Activated CD8-positive, alpha-beta memory T cell treated with anti-CD3 and anti-CD28 coated beads for 1 hour (primary cell): ENCODE results near the gene MAB21L3.
"Not testable (repeated sequence)": the region's sequence is repeated elsewhere in the genome, so short reads cannot be mapped to it uniquely, and the experiment has no call there.

Experiments
- DNase-seq, 2 donors: peaks; one replicate each; pipeline ENCODE4 v3.0.0-alpha.2; 2020; ENCODE audit warnings: low read depth in 1 of 2; ENCODE audit errors: extremely low read depth in 1 of 2

MAB21L3 gene

DNA sequence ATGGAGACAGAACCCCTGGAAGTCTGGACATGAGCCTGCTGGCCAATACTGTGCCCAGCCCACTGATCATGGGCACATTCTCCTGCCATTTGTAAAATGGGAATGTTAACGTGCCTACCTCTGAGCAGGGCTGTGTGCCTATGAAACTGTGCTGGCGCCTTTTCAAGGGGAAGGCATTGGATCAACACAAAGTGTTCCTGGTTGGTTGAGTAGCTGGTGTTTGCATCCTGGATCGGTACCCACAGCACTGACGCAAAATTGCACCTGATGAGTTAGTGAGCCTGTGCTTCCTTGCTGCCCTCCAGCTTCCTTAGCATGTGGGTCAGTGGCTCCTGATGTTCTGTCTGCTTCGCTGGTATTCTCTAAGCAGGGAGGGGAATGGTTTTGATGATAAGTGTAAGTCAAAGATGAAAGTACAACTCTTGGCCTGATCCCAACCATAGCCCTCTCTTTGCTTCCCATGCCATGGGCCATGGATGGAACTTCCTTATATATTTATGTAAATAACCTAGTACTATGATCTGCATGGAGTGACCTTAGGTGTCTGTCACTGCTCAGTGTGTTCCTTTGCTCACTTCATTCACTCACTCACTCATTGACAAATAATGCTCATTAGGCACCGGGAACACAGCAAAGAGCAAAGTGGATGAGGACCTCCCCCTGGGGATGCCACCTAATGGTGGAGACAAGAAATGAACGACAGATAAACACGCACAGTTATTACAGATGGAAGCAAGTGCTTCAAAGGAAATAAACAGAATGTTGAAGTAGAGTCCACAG, 22.7 kb downstream of the MAB21L3 start:
- no peak for DNase-seq

GRCh38 chr1:116134476-116134773, 23.2 kb downstream of the MAB21L3 start:
- no peak for DNase-seq

DNA sequence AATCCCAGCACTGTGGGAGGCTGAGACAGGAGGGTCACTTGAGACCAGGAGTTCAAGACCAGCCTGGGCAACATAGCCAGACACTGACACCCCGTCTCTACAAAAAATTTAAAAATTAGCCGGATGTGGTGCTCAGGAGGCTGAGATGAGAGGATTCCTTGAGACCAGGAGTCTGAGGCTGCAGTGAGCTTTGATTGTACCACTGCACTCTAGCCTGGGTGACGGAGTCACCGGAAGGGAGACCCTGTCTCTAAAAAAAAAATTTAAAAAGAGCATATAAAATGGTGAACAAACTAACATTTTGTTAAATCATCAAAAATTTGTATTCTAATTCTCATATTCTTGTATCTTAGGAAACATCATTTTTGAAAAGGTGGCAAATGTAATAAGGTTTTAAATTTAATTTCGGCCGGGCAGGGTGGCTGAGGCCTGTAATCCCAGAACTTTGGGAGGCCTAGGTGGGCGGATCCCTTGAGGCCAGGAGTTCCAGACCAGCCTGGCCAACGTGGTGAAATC, 27.1 kb downstream of the MAB21L3 start:
- no peak for DNase-seq

DNA sequence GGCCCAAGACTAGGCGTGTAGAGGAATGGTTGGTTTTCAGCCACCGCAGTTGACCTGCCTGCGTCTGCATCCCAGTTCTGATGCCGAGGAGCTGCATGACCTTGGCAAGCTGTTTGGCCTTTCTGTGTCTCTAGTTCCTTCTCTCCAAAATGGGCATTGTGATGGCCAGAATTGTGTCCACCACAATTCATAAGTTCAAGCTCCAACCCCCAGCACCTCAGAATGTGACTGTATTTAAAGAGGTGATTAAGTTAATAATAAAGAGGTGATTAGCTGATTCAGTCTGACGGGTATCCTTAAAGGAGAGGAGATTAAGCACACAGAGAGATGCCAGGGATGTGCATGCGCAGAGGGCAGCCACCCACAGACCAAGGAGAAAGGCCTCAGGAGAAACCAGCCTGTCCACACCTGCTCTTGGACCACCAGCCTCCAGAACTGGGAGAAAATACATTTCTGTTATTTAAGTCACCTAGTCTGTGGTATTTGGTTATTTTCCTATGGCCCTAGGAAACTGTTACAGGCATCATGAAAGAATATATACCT, 28.5 kb downstream of the MAB21L3 start:
- DNase-seq: no peak

GRCh38 chr1:116144151-116144550, 33.0 kb downstream of the MAB21L3 start:
- DNase-seq: no peak

GRCh38 chr1:116146447-116147113, 35.4 kb downstream of the MAB21L3 start:
- not testable (repeated sequence) for DNase-seq

DNA sequence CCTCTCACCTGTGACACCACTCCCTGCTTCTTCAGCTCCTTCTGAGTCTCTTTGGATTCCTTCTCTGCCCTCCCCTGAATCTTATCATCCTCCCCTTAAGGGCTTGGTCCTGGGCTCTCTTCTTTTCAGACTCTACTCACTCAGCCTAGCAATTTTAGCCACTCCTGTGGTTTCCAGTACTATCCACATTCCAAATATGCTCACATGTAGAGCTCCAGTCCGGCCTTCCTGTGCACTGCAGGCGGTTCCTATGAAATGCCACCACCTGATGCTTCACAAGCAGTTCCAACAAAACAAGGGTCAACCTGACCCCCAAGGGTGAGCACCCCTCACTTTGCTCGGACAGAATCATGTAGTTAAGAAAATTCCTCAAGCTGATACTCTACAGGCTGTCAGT, 35.9 kb downstream of the MAB21L3 start:
- no peak for DNase-seq

GRCh38 chr1:116147972-116148371, 36.8 kb downstream of the MAB21L3 start:
- no peak for DNase-seq

- no peak for DNase-seq
Measured at GRCh38 chr1:116148967-116149366, 37.8 kb downstream of the MAB21L3 start.

DNA sequence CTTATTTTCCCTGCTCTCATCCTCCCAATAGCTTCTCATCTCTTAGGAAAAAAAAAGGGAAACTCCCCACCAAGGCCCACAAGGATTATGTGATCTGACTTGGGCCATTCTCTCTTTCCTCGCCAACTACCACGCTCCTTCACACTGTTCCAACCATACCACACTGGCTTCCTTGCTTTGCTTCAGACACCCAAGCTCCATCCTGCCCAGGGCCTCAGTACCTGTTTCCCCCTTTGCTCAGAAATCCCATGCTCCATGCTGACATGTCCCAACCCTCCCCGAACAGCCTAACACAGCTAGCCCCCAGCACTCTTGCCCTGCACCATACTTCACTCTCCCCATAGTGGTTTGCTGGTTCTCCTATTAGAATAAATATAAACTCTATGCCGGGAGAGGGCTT, 39.2 kb downstream of the MAB21L3 start:
- no peak for DNase-seq

DNA sequence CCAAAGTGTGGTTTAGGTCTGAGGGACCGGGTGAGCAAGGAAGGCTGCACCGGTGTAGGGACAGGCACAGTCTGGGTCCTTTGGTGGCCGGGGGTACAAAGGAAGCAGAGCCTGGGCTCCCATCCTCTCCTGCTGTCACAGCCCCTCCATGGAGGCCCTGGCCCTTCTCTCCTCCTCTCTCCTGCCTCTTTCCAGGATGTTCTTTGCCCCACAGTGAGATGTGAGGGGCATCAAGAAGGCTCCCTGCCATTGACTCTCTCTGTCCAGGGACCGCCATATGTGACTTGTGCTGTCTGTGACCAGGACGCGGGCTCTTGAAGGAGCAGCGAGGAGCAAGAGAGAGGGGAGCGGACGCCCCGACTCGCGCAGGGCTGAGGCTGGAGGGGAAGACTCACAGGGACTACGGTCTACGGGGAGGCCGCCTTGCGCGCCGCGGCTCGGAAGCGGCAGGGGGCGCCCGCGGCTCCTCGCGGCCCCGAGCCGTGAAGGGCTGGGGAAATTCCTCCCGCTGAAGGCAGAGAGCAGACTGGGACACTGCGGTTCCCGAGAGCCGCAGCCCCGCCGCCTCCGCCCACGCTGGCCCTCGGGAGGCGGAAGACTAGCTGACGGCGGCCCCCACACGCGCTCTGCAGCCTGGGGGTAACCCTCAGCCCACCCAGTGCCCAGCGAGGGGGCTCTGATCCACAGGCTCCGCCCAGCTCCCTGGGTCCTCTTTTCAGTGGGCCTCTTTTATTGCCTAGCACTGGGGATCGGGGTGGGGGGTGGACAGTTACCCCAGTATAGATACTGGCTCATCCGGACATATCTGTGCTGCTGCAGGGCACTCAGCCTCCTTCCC, 40.8 kb downstream of the MAB21L3 start:
- peak; percentile 32 to 67 for DNase-seq

DNA sequence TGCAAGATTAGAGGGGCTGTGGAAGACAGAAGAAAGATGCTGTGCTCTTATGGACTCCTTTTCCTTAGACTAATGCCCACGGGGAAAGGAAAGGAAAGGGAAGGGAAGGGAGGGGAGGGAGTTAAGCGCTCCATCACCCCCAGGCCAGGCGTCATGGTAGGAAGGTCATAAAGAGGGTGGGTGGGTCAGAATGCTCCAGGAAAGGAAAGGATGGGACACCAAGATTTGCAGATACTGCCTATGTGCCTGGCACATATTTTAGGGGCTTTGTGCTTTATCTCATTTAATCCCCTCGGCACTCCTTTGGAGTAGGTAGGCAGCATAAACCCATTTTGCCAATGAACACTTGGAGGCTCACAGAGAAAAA, 41.4 kb downstream of the MAB21L3 start:
- no peak for DNase-seq

GRCh38 chr1:116152950-116153691, 41.9 kb downstream of the MAB21L3 start:
- no peak for DNase-seq

DNA sequence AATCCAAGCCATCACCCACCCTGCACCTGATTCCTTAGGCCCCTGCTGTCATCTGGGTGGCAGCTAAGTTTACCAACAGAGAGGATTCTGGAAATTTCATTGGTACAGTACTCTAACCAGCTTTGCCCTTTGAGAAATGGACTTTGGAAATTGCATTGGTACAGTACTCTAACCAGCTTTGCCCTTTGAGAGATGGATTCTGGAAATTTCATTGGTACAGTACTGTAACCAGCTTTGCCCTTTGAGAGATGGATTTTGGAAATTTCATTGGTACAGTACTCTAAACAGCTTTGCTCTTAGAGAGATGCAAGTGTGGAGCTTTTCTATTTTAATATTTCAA, 42.5 kb downstream of the MAB21L3 start:
- no peak for DNase-seq

DNA sequence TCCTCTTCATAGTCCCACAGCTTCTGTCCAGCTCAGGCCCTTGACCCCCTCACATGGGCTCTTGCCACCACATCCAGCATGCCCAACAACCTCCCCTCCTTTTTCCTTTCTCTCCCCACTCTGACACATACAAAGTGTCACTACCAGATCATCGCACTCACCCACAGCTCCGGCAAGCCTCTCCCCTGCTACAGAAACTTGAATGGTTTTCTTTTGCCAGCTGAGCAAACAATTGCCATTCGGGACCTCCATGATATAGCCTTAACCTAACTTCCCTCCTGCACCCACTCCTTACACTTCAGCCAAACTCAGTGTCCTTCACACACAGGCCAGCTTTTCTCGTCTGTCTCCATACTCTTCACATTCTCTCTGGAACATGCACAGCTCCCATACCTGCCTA, 43.3 kb downstream of the MAB21L3 start:
- no peak for DNase-seq

GRCh38 chr1:116157096-116157495, 45.9 kb downstream of the MAB21L3 start:
- no peak for DNase-seq

DNA sequence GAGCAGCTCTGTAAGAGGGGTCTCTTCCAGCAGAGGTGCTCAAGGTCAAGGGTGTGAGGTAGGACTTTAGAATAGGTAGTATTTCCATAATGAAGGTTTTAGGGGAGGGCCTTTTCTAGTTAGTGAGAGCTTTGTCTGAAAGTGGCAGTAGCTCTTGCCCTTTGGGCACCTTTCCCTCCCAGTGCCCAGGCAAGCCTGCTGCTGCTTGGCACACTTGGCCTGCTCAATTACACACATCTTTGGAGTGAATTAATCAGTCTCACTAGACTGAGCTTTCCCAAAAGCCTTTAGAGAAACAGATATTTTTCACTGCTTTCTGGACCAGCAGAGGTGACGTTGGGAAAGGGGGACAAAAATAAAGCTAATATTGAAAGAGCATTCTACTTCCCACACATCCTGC, 48.0 kb downstream of the MAB21L3 start:
- no peak for DNase-seq

GRCh38 chr1:116159611-116160010, 48.4 kb downstream of the MAB21L3 start:
- no peak for DNase-seq

GRCh38 chr1:116161390-116161789, 50.2 kb downstream of the MAB21L3 start:
- DNase-seq: no peak

DNA sequence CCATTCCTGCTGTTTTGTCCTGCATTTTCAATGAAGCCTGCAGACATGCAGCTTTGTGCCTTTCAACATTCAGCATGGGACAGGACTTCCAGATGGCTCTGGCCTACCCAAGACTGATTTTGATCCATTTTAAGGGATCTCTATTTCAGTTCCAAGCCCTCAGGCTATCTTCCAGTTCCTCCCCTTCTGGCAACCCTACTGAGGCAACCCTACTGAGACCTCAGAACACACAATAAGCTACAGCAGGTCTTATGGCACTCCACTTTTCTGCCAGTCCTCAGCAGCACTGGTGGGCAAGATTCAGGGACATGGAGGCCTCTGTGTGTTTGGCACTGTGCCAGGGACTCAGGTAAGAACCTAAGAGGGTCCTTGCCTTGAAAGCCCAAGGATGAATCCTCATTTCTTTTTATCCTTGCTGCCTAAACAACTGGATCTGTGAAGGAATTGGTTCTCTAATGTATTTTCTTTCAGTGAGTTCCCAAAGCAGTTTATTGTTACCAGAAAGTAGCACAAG, 50.7 kb downstream of the MAB21L3 start:
- DNase-seq: no peak

GRCh38 chr1:116163533-116163932, 52.3 kb downstream of the MAB21L3 start:
- no peak for DNase-seq
